Adrenal gland (tissue), 5 donors: ENCODE data around the gene HPS4.

Source experiments
- CTCF ChIP-seq, 6 experiments: fragments of 450-650 bp in 4 of 6; fragments of 200-600 bp in 2 of 6; sonication (generic) in 1 of 6; IDR thresholded peaks; 1 replicate in 5 of 6; 2 replicates in 1 of 6; pipeline versions ENCODE4 v1.5.1 to v1.8.0; 2016 to 2021; ENCODE audit warnings: antibody characterized with exemption in 6 of 6, mild to moderate bottlenecking in 2 of 6, moderate library complexity in 1 of 6
- POLR2A ChIP-seq, 2 donors: fragments of 450-650 bp; IDR thresholded peaks; one replicate each; pipeline ENCODE4 v1.6.1; 2017; ENCODE audit warnings: antibody characterized with exemption in 2 of 2, mild to moderate bottlenecking in 2 of 2, moderate library complexity in 1 of 2
- donor health status: DM: no; HTN: no; CAD: no.

DNA sequence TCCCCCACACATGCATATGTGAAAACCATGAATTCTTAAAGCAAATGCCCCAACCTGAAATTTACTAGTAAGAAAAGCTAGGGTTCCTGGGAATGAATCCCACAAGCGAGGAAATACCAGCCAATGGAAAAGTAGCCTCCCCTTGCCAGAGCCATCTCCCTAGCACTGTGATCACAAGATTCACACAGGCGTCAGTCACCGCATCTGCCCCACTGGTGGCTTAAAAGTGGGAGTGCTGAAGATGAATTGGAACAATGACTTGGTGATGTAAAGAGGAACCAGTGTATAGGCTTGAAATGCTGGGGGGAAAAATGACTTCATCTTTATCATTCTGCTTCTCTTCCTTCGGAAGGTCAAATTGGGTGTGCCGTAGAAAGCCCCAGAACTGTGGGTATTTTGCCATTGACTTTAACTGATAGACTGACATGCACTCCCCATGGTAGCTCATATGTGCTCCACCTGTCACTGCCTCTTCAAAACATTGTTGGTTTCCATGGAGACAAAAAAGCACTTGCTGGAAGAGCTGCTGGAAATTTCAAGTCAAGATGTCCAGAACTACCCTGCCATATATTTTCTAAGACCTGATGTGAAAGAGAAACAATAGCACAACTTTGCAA lies 73.8 kb downstream of the HPS4 start:
- TF ChIP-seq CTCF (IDR thresholded peaks at IDR 0.05), result no peak
- TF ChIP-seq POLR2A (IDR thresholded peaks at IDR 0.05), result no peak
